ENCODE results near the gene CLDN11. TPM values are rescaled to one million over a fixed set of nuclear protein-coding genes. Genes with fewer than 3 reads are reported as not detected.

CLDN11 gene
- 3.4 and 5.1 TPM in 2 replicates for total RNA-seq

DNA sequence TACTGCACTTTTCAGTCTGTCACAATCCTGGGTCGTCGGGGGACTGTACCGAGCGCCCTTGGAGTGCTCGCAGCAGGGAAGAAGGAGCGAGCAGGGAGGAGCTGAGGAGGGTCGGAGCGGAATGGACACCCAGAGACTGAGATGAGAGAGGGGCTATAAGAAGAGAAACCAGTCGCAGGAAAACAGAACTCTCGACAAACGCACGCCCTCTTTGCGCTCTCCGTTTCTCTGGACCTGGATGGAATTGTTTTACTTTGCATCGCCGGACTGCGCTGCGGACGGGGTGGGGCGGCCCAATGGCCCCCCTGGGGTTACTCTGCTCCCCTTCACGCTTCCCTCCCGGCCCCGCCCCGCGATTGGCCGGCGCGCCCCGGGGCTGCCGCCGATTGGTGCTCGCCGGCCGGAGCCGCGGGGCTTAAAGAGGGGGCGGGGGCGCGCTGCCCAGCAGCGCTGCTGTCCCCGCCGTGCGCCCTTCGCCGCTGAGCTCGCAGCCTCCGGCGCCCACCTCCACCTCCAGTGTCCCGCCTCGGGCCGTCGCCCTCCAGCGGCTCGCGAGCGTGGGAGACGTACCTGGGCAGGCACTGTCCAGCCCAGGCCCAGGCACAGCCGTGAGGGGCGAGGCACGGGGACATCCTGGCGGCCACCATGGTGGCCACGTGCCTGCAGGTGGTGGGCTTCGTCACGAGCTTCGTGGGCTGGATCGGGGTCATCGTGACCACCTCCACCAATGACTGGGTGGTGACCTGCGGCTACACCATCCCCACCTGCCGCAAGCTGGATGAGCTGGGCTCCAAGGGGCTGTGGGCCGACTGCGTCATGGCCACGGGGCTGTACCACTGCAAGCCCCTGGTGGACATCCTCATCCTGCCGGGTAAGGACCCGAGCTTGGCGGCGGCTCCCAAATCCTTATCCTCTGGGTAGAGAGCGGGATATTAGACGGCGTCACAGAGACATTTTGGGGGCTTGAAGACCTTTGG lies at the start of gene CLDN11:
TSS of gene CLDN11 (plus strand) at position 447 of the 977 bp plus-strand sequence. CDS start at position 646, 199 bp downstream.

Other genes with a start within 250 kb of the CLDN11 start
- 7.1 and 14.6 TPM in 2 replicates for gene PHC3, start 237.1 kb upstream of the CLDN11 start, total RNA-seq
- 39.4 and 49.6 TPM in 2 replicates for gene PRKCI, start 196.4 kb upstream of the CLDN11 start, total RNA-seq
- gene SKIL, start 61.2 kb upstream of the CLDN11 start, total RNA-seq: 9.2 and 21.9 TPM in 2 replicates
- gene SLC7A14, start 167.2 kb downstream of the CLDN11 start, total RNA-seq: 0.16 TPM in 1 of 2 replicates, not detected in the other

Measured in hair follicular keratinocyte (primary cell).